MM.1S (cell line): ENCODE results near the gene SMG7.
"Not testable (repeated sequence)": the region's sequence is repeated elsewhere in the genome, so short reads cannot be mapped to it uniquely, and the experiment has no call there.

Experiments used
- DNase-seq: peaks from one replicate; pipeline ENCODE4 v3.0.0-alpha.2; 2015
- H2AFZ ChIP-seq: fragments of 300-600 bp; sonication (generic); 2 replicates; pipeline ENCODE4 v1.6.0; 2016; ENCODE audit warnings: antibody characterized with exemption, low read length
- H3F3A ChIP-seq: fragments of 300-600 bp; sonication (generic); 2 replicates; pipeline ENCODE4 v1.6.1; 2016; ENCODE audit warnings: mild to moderate bottlenecking, antibody characterized with exemption, low read length, moderate library complexity, mixed read lengths; ENCODE audit not compliant: insufficient read depth
- H3K27ac ChIP-seq: fragments of 300-600 bp; sonication (generic); 2 replicates; pipeline ENCODE4 v1.5.1; 2016; ENCODE audit warnings: mild to moderate bottlenecking, low read length
- H3K27me3 ChIP-seq: fragments of 300-600 bp; sonication (generic); replicated peaks from 2 replicates; pipeline ENCODE4 v1.6.0; 2016; ENCODE audit warnings: low read length; ENCODE audit not compliant: insufficient read depth
- H3K36me3 ChIP-seq: fragments of 300-600 bp; sonication (generic); replicated peaks from 2 replicates; pipeline ENCODE4 v1.6.1; 2016; ENCODE audit warnings: mild to moderate bottlenecking, low read length, mixed read lengths; ENCODE audit not compliant: insufficient read depth
- H3K4me1 ChIP-seq: fragments of 300-600 bp; sonication (generic); 2 replicates; pipeline ENCODE4 v1.6.1; 2016; ENCODE audit warnings: low read length, mixed read lengths
- H3K4me2 ChIP-seq: fragments of 300-600 bp; sonication (generic); 2 replicates; pipeline ENCODE4 v1.6.0; 2016; ENCODE audit warnings: low read depth, low read length
- H3K4me3 ChIP-seq: fragments of 300-600 bp; sonication (generic); 2 replicates; pipeline ENCODE4 v1.5.1; 2016; ENCODE audit warnings: low read length, mixed read lengths
- H3K79me2 ChIP-seq: fragments of 300-600 bp; sonication (generic); 2 replicates; pipeline ENCODE4 v1.6.1; 2016; ENCODE audit warnings: mixed run types, low read length, mixed read lengths
- H3K9ac ChIP-seq: fragments of 300-600 bp; sonication (generic); 2 replicates; pipeline ENCODE4 v1.6.1; 2016; ENCODE audit warnings: low read length, mixed read lengths
- H3K9me2 ChIP-seq: fragments of 300-600 bp; sonication (generic); replicated peaks from 2 replicates; pipeline ENCODE4 v1.6.1; 2016; ENCODE audit warnings: mild to moderate bottlenecking, low read length, mixed read lengths; ENCODE audit not compliant: insufficient read depth
- H3K9me3 ChIP-seq: fragments of 300-600 bp; sonication (generic); replicated peaks from 2 replicates; pipeline ENCODE4 v1.6.1; 2016; ENCODE audit warnings: mild to moderate bottlenecking, low read length, mixed read lengths; ENCODE audit not compliant: insufficient read depth
- H4K20me1 ChIP-seq: fragments of 300-600 bp; sonication (generic); 2 replicates; pipeline ENCODE4 v1.6.1; 2016; ENCODE audit warnings: mild to moderate bottlenecking, low read length, moderate library complexity, mixed read lengths; ENCODE audit not compliant: insufficient read depth
- EZH2 ChIP-seq: fragments of 300-600 bp; sonication (generic); optimal IDR thresholded peaks from 2 replicates; pipeline ENCODE3; 2017; ENCODE audit warnings: low read depth, mild to moderate bottlenecking, antibody characterized with exemption, low read length, mixed read lengths
- EZH2phosphoT487 ChIP-seq: fragments of 300-600 bp; sonication (generic); IDR thresholded peaks from 2 replicates; pipeline ENCODE4 v1.6.1; 2018; ENCODE audit warnings: antibody characterized with exemption, low read length
- TF ChIP-seq, protein P1 (sequence below): fragments of 300-600 bp; sonication (generic); IDR thresholded peaks from 2 replicates; pipeline ENCODE4 v1.5.1; 2016; ENCODE audit warnings: antibody characterized with exemption, low read length, mixed read lengths

SMG7 gene, protein sequence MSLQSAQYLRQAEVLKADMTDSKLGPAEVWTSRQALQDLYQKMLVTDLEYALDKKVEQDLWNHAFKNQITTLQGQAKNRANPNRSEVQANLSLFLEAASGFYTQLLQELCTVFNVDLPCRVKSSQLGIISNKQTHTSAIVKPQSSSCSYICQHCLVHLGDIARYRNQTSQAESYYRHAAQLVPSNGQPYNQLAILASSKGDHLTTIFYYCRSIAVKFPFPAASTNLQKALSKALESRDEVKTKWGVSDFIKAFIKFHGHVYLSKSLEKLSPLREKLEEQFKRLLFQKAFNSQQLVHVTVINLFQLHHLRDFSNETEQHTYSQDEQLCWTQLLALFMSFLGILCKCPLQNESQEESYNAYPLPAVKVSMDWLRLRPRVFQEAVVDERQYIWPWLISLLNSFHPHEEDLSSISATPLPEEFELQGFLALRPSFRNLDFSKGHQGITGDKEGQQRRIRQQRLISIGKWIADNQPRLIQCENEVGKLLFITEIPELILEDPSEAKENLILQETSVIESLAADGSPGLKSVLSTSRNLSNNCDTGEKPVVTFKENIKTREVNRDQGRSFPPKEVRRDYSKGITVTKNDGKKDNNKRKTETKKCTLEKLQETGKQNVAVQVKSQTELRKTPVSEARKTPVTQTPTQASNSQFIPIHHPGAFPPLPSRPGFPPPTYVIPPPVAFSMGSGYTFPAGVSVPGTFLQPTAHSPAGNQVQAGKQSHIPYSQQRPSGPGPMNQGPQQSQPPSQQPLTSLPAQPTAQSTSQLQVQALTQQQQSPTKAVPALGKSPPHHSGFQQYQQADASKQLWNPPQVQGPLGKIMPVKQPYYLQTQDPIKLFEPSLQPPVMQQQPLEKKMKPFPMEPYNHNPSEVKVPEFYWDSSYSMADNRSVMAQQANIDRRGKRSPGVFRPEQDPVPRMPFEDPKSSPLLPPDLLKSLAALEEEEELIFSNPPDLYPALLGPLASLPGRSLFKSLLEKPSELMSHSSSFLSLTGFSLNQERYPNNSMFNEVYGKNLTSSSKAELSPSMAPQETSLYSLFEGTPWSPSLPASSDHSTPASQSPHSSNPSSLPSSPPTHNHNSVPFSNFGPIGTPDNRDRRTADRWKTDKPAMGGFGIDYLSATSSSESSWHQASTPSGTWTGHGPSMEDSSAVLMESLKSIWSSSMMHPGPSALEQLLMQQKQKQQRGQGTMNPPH

DNA sequence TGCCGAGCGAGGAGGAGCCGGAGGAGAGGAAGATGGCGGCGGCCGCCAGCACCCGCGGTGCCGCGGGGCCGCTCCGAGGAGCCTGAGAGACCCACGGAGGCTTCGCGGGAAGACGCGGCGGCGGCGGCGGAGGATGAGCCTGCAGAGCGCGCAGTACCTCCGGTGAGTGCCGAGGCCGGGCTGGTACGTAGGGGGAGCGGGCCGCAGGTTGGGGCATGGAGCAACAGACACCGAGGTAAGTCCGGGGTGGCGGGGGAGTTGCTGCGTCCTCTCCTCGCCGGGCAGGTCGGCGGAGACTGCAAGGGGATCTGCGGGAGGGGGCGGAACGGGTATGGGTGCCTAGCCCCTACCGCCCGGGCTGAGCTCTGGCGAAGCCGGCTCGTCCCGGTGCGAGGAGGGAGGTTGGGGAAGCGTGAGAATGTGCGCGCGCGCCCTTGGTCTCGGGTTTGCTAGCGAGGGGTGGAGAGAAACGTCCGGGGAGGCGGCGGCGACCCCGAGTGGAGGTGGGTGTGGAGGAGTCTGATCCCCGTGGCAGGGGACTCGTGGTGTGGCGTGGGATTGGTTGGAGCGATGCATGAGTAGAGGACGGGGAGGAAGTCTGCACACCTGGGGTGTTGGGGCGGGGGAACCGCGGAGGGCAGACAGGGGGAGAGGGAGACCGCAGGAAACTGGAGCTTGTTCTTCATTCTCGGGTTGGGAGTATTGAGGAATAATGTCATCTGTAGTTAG is at the start of gene SMG7:
SMG7 (plus strand) TSS at position 12 of the 729 bp plus-strand sequence; CDS start at position 134, 122 bp downstream.
- no peaks in the 10 kb centered on the region for H3K27me3 ChIP-seq
- peaks cover 54% of the 10 kb centered on the region for H3K79me2 ChIP-seq
- no peaks in the 10 kb centered on the region for H3K9me2 ChIP-seq
- DNase-seq: peak; percentile 46
- peak within 1 kb of the TSS; percentile 79 for H3K4me3 ChIP-seq
- H3K27ac ChIP-seq: peak within 1 kb of the TSS; percentile 89
- H3K36me3 ChIP-seq: no peaks in the 10 kb centered on the region
- no peaks in the 10 kb centered on the region for H4K20me1 ChIP-seq
- TF ChIP-seq EZH2: no peak
- TF ChIP-seq, protein P1, sequence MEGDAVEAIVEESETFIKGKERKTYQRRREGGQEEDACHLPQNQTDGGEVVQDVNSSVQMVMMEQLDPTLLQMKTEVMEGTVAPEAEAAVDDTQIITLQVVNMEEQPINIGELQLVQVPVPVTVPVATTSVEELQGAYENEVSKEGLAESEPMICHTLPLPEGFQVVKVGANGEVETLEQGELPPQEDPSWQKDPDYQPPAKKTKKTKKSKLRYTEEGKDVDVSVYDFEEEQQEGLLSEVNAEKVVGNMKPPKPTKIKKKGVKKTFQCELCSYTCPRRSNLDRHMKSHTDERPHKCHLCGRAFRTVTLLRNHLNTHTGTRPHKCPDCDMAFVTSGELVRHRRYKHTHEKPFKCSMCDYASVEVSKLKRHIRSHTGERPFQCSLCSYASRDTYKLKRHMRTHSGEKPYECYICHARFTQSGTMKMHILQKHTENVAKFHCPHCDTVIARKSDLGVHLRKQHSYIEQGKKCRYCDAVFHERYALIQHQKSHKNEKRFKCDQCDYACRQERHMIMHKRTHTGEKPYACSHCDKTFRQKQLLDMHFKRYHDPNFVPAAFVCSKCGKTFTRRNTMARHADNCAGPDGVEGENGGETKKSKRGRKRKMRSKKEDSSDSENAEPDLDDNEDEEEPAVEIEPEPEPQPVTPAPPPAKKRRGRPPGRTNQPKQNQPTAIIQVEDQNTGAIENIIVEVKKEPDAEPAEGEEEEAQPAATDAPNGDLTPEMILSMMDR: no peak
- TF ChIP-seq EZH2phosphoT487: no peak
- peak within 1 kb of the TSS; percentile 78 for H2AFZ ChIP-seq
- peaks cover 41% of the 10 kb centered on the region for H3K4me1 ChIP-seq
- no peaks in the 10 kb centered on the region for H3K9me3 ChIP-seq
- peak within 1 kb of the TSS; percentile 87 for H3K4me2 ChIP-seq
- peaks cover 37% of the 10 kb centered on the region for H3F3A ChIP-seq
- peak within 1 kb of the TSS; percentile 97 for H3K9ac ChIP-seq

DNA sequence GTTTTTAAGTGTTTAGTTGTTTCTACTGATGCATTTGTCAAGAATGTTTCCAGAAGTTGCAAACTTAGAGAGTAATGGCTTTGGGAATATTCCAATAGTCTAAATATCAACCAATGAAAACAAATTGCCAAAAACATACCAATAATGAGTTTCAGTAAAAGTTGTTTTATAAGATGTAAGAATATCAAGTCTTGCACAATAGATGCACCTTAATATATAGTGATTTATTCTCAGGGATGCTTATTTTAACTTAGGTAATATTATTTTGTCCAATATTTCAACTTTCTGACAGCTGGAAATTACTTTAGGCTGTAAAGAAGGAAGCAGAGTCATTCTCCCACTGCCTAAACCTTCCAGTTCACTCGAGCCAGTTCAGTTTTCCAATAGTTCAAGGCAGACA is 48.8 kb upstream of the SMG7 start:
- no peaks in the 10 kb centered on the region for H3K27me3 ChIP-seq
- H2AFZ ChIP-seq: no peak overlapping the region
- no peaks in the 10 kb centered on the region for H3K4me1 ChIP-seq
- H3K4me3 ChIP-seq: no peak overlapping the region
- no peak overlapping the region for H3K9ac ChIP-seq
- H3K9me2 ChIP-seq: no peaks in the 10 kb centered on the region
- H3K27ac ChIP-seq: no peak overlapping the region
- TF ChIP-seq, protein P1: no peak
- TF ChIP-seq EZH2phosphoT487 (no peak), EZH2 (no peak)
- no peaks in the 10 kb centered on the region for H3K36me3 ChIP-seq
- no peak for DNase-seq
- no peak overlapping the region for H3K4me2 ChIP-seq
- no peaks in the 10 kb centered on the region for H3K9me3 ChIP-seq
- no peaks in the 10 kb centered on the region for H3K79me2 ChIP-seq
- no peaks in the 10 kb centered on the region for H3F3A ChIP-seq
- no peaks in the 10 kb centered on the region for H4K20me1 ChIP-seq

DNA sequence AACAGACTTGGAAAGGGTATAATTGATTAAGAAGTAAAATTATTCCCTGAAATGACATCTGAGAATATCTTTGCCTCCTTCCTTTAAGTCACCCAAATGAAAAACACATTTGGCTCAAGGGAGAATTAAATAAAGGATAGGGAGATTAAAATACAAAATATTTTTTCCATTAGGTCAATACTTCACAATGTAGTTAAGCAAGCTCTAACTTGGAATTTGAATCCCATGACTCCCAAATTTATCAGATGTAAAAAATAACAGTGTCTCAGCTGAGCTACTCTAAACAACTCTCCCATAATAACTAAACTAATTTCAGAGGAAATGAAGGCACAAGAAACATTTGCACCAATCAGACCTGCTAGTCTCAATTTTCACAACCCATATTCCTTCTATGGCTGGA is 47.6 kb upstream of the SMG7 start:
- H3F3A ChIP-seq: no peaks in the 10 kb centered on the region
- H2AFZ ChIP-seq: no peak overlapping the region
- H3K79me2 ChIP-seq: no peaks in the 10 kb centered on the region
- TF ChIP-seq EZH2 (no peak), EZH2phosphoT487 (no peak)
- TF ChIP-seq, protein P1: no peak
- H3K9me3 ChIP-seq: no peaks in the 10 kb centered on the region
- no peaks in the 10 kb centered on the region for H3K9me2 ChIP-seq
- H3K27ac ChIP-seq: no peak overlapping the region
- H3K9ac ChIP-seq: no peak overlapping the region
- no peak for DNase-seq
- H3K36me3 ChIP-seq: no peaks in the 10 kb centered on the region
- no peaks in the 10 kb centered on the region for H3K27me3 ChIP-seq
- no peak overlapping the region for H3K4me2 ChIP-seq
- H4K20me1 ChIP-seq: no peaks in the 10 kb centered on the region
- H3K4me1 ChIP-seq: no peaks in the 10 kb centered on the region
- H3K4me3 ChIP-seq: no peak overlapping the region

DNA sequence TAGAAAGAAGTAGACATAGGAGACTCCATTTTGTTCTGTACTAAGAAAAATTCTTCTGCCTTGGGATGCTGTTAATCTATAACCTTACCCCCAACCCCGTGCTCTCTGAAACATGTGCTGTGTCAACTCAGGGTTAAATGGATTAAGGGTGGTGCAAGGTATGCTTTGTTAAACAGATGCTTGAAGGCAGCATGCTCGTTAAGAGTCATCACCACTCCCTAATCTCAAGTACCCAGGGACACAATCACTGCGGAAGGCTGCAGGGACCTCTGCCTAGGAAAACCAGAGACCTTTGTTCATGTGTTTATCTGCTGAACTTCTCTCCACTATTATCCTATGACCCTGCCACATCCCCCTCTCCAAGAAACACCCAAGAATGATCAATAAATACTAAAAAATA is 44.7 kb upstream of the SMG7 start:
- not testable (repeated sequence) for H3K4me3 ChIP-seq, H3K27me3 ChIP-seq, H3K4me1 ChIP-seq, H3K9ac ChIP-seq, H3F3A ChIP-seq, H2AFZ ChIP-seq, H3K27ac ChIP-seq, H3K4me2 ChIP-seq, H3K9me2 ChIP-seq, H3K79me2 ChIP-seq, H3K36me3 ChIP-seq, H3K9me3 ChIP-seq, DNase-seq, H4K20me1 ChIP-seq
